Suppressor macrophage treated with lipopolysaccharide for 1 hour (primary cell): ENCODE measurements around the gene SLX1A.
"Not testable (repeated sequence)": the region's sequence is repeated elsewhere in the genome, so short reads cannot be mapped to it uniquely, and the experiment has no call there.

Experiments
- DNase-seq, 3 donors: peaks; one replicate each; pipeline ENCODE4 v3.0.0-alpha.2; 2020 to 2022

SLX1A gene

DNA sequence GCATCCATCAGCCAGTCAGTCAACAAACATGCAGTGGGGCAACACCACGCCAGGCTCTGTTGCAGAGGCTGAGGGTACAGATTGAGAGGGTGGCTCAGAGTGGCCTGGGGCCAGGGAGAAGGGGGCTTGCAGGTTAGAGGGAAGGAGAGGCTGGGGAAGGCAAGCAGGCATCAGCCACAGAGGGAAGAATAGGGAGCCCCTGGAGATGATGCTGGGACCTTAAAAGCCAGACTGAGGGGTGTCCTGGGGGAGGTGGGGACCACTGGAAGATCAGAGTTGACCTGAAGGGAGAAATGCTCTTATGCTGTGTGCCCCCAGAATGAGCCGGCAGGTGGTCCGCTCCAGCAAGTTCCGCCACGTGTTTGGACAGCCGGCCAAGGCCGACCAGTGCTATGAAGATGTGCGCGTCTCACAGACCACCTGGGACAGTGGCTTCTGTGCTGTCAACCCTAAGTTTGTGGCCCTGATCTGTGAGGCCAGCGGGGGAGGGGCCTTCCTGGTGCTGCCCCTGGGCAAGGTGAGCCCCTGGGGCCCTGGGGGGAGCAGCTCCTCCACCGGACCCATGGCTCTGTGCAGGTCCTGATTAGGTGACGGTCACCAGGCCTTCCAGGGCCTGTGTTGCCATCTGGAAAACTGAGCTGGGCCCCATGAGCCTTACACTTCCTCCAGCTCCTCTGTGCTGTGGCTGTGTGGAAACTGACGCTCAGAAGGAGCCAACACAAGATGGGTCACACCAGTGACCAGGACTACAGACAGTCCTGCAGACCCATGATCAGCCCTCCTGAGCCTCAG is 8.6 kb upstream of the SLX1A start:
- DNase-seq, result peak; percentile 32 to 47 (median 41)

DNA sequence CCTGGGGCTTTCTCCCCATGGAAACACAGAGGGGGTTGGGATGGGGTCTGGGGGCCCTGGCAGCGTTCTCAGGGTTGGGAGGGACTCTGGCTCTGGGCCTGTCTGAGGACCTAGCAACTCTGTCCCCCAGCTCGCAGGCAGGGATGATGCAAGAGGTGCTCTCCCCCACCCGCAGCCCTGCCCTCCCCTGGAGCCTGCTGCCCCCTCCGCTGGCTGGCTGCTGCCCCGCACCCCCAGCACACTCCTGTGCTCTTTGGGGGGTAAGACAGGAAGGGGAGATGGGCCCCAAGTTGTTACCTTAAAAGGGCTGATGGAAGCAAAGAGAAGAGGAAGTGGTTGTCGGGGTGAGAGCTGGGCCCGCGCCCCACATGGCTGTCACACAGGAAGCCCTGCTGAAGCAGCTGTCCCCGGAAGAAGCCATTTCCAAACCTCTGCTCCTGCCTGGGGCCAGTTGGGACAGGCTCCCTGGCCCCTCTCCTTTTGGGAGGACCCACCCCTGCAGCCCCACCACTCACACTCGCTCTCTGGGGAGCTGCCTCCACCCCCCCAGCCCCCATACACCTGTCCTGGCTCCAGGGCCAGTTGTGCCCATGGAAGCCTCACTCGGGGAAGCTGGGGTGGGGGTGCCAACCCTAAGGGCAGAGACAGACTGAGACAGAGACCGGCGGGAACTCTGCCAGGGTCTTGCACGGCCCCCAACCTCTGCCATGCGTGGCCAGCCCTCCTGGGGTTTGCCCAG is 7.8 kb upstream of the SLX1A start:
- peak; percentile 73 to 80 (median 75) for DNase-seq

DNA sequence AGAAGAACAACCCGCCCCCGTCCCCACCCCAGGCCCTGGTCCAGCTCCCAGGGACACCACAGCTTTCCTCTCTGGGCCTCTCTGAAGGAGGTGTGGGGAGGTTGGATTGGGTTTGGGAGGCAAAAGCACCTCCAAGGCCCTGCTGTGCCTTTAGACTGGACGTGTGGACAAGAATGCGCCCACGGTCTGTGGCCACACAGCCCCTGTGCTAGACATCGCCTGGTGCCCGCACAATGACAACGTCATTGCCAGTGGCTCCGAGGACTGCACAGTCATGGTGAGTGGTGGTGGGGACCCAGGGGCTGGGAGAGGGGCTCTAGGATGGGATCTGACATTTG is 7.3 kb upstream of the SLX1A start:
- peak in 1 of 3 donors; percentile 28 for DNase-seq

DNA sequence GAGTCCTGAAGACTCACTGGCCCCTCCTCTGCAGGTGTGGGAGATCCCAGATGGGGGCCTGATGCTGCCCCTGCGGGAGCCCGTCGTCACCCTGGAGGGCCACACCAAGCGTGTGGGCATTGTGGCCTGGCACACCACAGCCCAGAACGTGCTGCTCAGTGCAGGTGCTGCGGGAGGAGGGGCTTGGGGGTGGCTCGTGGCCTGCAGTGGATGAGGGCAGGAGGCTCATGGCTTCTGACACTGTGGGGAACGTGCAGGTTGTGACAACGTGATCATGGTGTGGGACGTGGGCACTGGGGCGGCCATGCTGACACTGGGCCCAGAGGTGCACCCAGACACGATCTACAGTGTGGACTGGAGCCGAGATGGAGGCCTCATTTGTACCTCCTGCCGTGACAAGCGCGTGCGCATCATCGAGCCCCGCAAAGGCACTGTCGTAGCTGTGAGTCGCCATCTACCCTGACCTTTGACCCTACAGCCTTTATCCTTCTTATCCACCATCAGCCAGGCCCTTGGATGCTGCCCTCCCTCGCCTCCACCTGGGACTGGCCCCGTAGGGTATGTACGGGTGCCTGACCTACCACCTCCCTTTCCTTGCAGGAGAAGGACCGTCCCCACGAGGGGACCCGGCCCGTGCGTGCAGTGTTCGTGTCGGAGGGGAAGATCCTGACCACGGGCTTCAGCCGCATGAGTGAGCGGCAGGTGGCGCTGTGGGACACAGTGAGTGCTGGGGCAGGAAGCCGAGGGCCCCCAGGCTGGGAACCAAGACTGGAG is 6.7 kb upstream of the SLX1A start:
- peak; percentile 81 to 94 (median 85) for DNase-seq

DNA sequence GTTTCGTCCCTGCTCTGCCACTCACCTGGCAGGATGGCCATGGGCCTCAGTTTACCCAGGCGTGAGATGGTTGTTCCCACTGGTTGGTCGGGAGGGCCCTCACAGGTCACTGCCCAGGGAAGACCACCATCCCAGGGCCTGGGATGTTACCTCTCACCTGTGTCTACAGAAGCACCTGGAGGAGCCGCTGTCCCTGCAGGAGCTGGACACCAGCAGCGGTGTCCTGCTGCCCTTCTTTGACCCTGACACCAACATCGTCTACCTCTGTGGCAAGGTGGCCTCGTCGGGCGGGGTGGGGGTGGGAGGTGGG is 6.2 kb upstream of the SLX1A start:
- DNase-seq, result no peak

DNA sequence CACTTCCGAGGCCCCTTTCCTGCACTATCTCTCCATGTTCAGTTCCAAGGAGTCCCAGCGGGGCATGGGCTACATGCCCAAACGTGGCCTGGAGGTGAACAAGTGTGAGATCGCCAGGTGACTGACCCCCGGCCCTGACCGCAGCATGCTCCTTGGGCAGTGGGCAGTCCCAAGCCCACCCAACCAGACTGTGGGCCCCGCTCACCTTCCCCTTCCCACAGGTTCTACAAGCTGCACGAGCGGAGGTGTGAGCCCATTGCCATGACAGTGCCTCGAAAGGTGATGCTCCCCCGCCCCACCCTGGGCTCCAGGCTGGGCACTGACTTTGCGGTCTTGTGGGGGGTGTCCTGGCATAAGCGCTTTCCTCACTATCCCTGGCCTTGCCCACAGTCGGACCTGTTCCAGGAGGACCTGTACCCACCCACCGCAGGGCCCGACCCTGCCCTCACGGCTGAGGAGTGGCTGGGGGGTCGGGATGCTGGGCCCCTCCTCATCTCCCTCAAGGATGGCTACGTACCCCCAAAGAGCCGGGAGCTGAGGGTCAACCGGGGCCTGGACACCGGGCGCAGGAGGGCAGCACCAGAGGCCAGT is 5.6 kb upstream of the SLX1A start:
- no peak for DNase-seq

DNA sequence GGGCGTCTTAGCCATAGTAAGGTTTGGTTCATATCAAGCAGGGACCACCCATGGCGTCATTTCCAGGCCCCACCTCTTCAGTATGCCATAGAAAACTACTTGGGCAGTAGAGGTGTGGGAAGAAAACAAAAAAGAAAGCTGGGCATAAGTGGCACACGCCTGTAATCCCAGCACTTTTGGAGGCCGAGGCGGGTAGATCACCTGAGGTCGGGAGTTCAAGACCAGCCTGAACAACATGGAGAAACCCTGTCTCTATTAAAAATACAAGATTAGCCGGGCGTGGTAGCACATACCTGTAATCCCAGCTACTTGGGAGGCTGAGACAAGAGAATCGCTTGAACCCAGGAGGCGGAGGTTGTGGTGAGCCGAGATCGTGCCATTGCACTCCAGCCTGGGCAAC is 2.5 kb upstream of the SLX1A start:
- not testable (repeated sequence) for DNase-seq

DNA sequence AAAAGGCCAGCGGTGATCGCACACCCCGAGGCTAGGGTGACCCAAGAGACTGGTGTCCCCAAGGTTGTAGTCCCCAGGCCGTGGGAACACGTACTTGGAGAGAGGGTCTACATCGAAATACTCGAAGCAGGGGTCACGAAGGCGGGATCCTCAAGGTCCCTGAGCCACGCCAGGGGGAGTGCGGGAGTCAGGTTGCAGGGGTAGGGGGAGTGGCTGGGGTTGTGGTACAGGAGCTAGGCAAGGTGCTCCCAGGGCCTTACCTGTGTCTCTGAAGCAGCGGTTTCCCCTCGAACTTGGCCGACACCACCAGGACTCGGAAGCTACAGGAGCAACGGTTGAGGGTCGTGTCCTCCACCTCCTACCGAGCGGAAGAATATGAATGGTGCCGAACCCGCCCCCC is 577 bp upstream of the SLX1A start:
- not testable (repeated sequence) for DNase-seq

DNA sequence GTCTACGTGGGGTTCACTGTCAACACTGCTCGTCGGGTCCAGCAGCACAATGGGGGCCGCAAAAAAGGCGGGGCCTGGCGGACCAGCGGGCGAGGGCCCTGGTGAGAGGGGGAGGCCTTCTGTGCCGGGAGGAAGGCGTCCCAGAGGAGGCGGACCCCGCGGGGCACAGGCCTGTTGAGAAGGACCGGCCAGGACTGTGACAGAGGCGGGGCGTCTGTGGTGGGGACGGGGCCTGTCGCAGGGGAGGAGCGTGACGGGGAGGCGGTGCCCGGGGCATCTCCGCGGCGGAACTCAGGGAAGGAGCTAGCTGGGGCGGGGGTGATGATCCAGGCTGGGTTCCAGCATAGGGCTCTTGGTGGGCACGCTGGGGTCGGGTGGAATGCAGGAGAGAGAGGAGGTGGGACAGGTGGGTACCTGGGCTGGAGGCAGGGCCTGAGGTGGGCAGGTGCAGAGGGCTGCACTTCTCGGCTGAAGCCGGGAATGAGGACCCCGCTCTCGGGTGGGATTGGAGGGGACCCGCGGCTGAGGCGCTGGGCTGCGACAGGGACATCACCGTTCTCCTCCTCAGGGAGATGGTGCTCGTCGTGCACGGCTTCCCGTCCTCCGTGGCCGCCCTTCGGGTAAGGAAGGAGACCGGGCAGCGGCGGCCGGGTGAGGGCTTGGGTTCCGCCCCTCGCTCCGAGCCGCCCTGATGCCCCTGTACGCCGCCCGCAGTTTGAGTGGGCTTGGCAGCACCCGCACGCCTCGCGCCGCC is 674 bp downstream of the SLX1A start:
- not testable (repeated sequence) for DNase-seq

DNA sequence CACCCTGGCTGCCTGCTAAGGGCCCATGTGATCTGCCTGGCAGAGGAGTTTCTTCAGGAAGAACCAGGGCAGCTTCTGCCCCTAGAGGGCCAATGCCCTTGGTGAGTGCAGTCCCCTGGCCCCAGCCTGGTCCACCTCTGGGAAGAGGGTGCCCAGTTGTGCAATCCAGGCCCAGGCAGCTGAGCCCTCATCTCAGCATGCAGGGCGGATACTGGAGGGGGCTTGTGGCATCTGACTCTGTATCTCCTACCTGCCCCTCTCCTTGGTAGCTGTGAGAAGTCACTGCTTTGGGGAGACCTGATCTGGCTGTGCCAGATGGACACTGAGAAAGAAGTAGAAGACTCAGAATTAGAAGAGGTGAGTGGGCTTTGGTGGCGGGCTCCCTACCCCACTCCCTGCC is 3.3 kb downstream of the SLX1A start:
- DNase-seq, result not testable (repeated sequence)

DNA sequence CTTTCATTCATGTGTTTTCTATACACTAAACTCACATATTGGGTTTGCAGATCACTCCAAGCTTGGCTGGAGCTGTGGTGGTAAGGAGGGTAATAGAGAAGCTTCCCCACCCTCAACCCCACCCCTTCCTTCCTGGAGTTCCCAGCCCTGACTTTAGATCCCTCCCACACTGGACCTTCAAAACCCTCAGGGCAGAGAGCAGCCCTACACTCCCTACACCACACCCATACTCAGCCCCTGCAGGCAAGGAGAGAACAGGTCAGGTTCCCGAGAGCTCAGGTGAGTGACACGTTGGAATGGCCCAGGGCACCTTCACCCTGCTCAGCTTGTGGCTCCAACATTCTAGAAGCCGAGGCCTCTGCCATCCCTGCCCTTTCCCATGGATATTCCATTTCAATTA is 5.4 kb downstream of the SLX1A start, which contains the start of gene SULT1A3:
Gene SULT1A3, plus strand, starts transcription at position 207 of the 400 bp plus-strand sequence. CDS start 1,474 bp downstream, outside the sequence.
- not testable (repeated sequence) for DNase-seq

DNA sequence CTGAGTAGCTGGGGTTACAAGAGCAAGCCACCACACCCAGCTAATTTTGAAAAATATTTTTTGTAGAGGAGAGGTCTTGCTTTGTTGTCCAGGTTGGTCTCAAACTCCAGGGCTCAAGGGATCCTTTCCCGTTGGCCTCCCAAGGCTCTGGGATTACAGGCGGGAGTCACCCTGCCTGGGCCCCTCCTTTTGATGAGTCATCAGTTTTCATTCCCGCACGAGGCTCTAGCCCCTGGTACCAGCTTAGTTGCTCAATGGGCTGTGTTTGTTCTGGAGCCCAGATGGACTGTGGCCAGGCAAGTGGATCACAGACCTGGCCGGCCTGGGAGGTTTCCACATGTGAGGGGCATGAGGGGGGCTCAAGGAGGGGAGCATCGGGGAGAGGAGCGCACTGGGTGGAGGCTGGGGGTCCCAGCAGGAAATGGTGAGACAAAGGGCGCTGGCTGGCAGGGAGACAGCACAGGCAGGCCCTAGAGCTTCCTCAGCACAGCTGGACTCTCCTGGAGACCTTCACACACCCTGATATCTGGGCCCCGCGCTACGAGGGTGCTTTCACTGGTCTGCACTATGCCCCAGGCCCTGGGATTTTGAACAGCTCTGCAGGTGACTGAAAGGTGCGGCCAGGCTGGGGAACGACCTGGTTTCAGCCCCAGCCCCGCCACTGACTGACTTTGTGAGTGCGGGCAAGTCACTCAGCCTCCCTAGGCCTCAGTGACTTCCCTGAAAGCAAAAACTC is 6.1 kb downstream of the SLX1A start:
- DNase-seq, result not testable (repeated sequence)

DNA sequence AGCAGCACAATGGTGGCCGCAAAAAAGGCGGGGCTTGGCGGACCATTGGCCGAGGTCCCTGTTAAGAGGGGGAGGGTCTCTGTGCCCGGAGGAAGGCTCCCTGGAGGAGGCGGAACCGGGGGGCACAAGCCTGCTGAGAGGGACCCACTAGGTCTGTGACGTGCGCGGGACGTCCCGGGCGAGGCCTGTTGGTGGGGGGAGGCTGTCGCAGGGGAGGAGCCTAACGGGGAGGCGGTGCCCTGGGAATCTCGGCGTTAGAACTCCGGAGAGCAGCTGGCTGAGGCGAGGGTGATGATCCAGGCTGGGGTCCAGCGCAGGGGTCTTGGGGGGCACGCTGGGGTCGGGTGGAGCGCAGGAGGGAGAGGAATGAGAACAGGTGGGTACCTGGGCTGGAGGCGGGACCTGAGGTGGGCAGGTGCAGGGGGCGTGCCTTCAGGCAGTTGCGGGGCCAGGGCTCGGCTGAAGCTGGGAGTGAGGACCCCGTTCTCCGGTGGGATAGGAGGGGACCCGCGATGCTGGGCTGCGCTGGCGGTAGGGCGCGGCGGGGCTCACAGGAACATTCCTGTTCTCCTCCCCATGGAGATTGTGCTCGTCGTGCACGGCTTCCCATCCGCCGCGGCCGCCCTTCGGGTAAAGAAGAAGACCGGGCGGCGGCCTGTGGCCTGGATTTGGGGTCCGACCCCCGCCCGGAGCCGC is 12.0 kb downstream of the SLX1A start:
- DNase-seq, result not testable (repeated sequence)

DNA sequence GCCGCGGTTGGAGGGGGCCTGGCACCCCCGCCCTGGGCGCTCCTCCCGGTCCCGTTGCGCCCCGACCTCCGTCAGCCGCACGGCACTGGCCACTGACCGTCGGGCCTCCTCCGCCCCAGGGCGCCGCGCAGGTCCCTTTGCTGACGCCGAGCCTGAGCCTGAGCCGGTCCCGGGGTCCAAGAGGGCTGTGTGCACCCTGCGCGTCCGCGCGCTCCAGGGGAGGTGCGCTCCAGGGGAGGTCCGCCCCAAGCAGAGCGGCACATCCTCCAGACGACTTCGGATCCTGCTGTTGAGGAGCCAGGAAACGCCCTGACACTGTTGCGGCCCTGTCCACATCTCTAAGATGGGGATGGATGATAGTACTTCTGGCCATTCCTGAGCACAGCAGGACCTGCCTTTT is 12.6 kb downstream of the SLX1A start:
- DNase-seq, result not testable (repeated sequence)

DNA sequence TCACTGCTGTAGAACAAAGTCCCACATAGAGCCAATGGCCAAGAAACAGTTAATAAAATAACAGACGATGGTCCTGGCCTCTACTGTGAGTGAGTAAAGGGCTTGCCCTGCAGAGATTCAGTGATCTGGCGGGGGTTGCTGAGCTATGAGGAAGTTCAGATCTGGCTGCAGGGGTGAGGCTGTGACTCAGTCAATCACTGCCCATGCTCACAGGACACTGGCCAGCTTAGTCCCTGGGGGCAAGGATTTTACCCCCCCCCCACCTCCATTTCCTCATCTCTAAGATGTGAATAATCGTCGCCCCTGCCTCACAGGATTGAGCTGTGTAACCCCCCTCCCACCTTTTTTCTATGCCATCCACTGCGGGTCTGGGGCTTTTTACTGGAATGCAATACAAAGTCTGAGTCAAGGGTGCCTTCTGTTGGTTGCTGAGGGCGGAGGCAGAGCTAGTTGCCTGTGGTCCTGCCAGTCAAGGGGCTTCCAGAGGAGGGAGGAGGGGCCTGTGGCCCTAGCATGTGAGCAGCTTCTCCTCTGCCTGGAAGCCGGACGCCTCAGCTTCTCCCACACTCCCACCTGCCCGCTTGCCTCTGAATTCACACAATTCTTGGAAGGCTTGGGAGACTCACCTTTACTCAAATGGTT is 13.5 kb downstream of the SLX1A start:
- DNase-seq, result not testable (repeated sequence)

DNA sequence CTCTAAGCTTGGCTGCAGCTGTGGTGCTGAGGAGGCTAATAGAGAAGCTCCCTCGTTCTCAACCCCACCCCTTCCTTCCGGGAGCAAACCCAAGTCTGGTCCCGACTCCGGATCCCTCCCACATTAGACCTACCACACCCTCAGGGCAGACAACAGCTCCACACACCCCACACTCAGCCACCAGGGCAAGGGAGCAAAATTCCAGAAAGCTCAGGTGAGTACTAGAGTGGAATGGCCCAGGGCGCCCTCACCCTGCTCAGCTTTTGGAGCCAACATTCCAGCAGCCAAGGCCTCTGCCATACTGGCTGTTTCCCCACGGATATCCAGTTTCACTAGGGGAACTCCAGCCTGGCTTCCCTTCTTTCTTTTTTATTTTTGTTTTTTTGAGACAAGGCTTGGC is 15.4 kb downstream of the SLX1A start:
- DNase-seq, result not testable (repeated sequence)

DNA sequence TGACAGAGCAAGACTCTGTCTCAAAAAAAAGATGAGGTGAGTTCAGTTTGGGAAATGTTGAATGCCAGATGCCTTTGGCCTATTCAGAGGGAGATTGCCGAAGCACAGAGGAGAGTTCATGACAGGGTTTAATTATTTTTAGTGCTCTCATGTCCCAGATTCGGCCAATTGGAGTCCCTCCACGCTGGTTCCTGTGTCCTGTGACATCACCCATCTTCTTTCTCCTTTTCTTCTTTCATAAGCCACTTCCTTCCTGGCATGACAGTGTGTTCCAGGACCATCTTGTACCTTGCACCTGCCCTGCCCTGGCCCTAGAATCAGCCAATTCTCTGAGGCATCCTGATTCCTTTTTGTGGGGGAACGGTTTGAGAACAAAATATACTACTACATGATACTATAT is 17.7 kb downstream of the SLX1A start:
- not testable (repeated sequence) for DNase-seq

DNA sequence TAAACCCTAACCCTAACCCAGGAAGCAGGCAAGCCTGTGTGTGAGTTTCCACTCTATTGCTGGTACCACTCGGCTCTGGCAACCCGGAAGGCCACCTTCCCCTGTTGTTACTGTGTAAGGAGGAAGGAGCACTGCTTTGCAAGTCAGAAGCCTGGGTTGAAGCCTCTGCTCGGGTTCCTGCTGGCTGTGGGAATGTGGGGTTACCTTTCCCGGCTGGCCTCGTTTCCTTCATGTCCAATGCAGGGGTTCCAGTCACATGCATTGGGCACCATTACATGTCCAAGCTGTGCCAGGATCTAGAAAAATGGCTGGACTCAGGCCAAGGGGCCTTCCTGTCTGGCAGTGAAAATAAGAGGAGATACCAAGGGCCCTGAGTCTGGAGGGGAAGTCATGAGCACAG is 23.4 kb downstream of the SLX1A start:
- not testable (repeated sequence) for DNase-seq
